ENCODE results near the gene ZNF236.

The ZNF236 gene

GRCh38 chr18:76889091-76889699 is 66.8 kb downstream of the ZNF236 start:
- DNase-seq (ENCODE audit: low spot score) = no peak
- no peak for TF ChIP-seq CTCF (IDR thresholded peaks at IDR 0.05)
- H3K27ac ChIP-seq = no peak overlapping the region
- H3K4me3 ChIP-seq = no peak overlapping the region

- Histone ChIP-seq H3K27ac (no peak overlapping the region), H3K4me3 (no peak overlapping the region)
- TF ChIP-seq CTCF (IDR thresholded peaks at IDR 0.05) = no peak
- DNase-seq (ENCODE audit: low spot score) = no peak
Measured at GRCh38 chr18:76892832-76893231, 70.5 kb downstream of the ZNF236 start.

GRCh38 chr18:76894566-76895346 is 72.4 kb downstream of the ZNF236 start:
- H3K27ac ChIP-seq = no peak overlapping the region
- DNase-seq (ENCODE audit: low spot score) = no peak
- H3K4me3 ChIP-seq = no peak overlapping the region
- no peak for TF ChIP-seq CTCF (IDR thresholded peaks at IDR 0.05)

- no peak overlapping the region for H3K27ac ChIP-seq
- TF ChIP-seq CTCF (IDR thresholded peaks at IDR 0.05) = no peak
- no peak for DNase-seq (ENCODE audit: low spot score)
- H3K4me3 ChIP-seq = no peak overlapping the region
Measured at GRCh38 chr18:76895498-76895897, 73.1 kb downstream of the ZNF236 start.

GRCh38 chr18:76896677-76897076 is 74.3 kb downstream of the ZNF236 start:
- Histone ChIP-seq H3K27ac (no peak overlapping the region), H3K4me3 (no peak overlapping the region)
- TF ChIP-seq CTCF (IDR thresholded peaks at IDR 0.05) = no peak
- no peak for DNase-seq (ENCODE audit: low spot score)

- TF ChIP-seq CTCF (IDR thresholded peaks at IDR 0.05) = no peak
- Histone ChIP-seq H3K4me3 (no peak overlapping the region), H3K27ac (no peak overlapping the region)
- no peak for DNase-seq (ENCODE audit: low spot score)
Measured at GRCh38 chr18:76897257-76897656, 74.9 kb downstream of the ZNF236 start.

- no peak for DNase-seq (ENCODE audit: low spot score)
- no peak for TF ChIP-seq CTCF (IDR thresholded peaks at IDR 0.05)
- Histone ChIP-seq H3K27ac (no peak overlapping the region), H3K4me3 (no peak overlapping the region)
Measured at GRCh38 chr18:76903386-76903785, 81.0 kb downstream of the ZNF236 start.

All from coronary artery (tissue), 2 donors.